GOT3 (cell line): ENCODE measurements around the gene ATG101.

ENCODE experiments used
- DNase-seq: peaks from one replicate; lab custom pipeline; 2025; ENCODE audit warnings: mixed read lengths; lab: John Stamatoyannopoulos, UW

The ATG101 gene

DNA sequence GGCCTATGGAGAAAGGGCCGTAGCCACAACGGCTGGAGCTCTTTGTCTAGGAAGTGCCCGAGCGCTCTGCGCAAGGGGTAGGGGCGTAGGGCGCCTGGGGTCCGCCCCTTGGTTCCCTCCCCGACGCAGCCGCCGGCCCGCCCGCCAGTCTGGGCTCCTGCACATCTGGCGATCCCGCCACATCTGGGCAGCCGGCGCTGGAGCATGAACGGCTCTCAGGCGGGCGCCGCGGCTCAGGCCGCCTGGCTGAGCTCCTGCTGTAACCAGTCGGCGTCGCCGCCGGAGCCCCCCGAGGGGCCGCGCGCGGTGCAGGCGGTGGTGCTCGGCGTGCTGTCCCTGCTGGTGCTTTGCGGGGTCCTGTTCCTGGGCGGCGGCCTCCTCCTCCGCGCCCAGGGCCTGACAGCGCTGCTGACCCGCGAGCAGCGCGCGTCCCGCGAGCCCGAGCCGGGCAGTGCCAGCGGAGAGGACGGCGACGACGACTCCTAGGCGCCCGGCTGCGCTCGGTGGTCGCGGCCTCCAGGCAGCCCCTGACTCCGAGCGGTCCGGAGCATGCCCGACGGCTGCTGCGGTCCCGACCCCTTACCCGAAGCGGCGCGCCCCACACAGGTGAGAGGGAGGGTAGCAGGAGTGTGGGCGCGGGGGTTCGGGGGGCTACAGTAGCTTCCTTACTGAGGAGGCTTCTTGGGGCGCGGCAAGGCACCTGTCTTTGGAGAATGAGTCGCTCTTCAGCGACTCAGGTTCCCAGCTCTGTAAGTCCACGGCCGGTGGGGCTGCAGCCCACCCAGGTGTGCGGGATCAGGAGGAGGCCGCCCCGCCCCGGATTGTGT lies 10.0 kb downstream of the ATG101 start, which contains the start of gene SMIM41:
TSS of gene SMIM41 (plus strand) at position 129 of the 827 bp plus-strand sequence. CDS start at position 205, 76 bp downstream.
- no peak for DNase-seq

DNA sequence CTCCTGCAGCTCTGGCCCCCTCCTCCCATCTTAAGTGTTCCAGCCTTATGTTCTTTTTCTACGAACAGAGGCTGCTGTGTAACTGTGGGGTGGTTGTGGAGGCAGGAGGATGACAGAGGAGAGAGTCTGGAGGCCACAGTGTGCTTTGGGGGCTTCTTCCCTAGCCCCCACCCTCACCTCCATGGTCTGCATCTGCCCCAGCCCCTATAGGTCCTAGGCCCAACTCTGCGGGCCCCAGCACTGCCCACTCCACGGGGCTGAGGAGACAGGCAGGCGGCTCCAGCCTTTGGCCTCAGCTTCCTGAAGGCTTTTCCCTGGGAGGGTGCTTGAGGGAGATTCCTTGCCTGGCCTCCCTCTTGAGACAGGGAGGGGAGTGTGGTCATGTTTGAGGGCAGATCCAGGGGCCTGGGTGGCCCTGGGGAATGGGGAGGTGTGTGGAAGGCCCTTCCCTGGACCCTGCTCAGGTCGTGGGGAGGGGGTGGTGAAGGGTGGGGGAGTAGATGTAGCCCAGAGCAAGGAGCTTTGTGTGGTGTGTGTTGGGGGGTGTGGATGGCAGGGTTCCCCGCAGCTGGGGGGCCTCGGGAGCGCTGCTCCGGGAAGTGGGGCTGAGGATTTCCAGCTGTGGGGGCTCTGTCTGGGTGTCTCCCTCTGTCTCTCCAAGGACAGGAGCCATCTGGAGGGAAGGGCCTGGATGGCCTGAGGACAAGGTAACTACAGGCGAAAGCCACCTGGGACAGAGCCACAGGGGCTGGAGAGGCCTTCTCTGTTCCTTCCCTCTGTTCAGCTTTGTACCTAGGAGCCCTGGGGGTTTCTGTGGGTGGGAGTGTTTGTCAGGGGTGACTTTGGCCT lies 10.8 kb downstream of the ATG101 start:
- DNase-seq = no peak

GRCh38 chr12:52081263-52081733 lies 11.5 kb downstream of the ATG101 start:
- no peak for DNase-seq

DNA sequence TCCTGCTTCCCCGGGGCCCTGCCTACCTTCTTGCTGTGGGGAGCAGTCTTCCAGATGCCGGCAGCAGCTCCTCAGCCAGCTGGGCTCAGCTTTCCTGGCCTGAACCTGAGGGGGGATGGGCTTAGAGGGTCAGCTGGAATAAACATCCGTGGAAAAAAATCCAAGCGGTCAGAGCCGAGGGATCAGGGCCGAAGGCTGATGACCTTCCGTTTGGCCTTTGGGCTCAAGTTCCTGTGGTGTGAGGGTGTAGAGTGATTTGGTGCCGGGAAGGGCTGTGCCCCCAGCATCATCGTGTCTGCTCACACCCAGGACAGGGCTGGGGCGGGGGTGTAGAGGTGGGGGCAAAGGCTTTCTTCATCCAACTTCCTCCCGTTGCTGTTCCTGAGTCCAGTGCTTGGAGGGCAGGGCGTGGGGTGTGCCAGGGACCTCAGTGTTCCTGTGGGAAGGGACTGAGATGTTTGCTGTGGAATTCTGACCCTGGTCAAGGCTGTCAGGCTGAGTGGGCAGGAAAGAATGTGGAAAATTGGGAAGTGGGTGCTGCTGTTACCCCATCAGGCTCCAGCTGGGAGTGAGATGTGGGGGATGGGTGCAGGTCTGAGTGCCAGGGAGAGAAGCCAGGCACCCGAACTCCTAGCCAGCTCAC lies 12.4 kb downstream of the ATG101 start:
- DNase-seq = no peak

DNA sequence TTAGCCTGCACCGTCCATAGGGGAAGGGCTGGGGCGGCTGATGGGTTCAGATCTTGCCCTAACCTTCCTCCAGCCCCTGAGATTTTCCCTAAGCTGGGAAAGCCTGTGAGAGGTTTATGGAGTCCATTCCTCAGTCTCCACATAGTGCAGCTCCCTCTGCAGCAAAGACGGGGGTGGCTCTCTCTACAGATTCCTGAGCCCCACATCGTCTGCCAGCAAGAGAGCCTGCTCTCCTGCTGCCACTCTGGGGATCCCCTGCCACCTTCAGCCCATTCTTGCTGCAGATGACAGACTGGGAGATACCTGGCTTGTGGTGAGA lies 12.8 kb downstream of the ATG101 start:
- DNase-seq = no peak

- no peak for DNase-seq
Observed at GRCh38 chr12:52082988-52083637, 13.3 kb downstream of the ATG101 start.

GRCh38 chr12:52083638-52083996 lies 13.8 kb downstream of the ATG101 start:
- DNase-seq = no peak

DNA sequence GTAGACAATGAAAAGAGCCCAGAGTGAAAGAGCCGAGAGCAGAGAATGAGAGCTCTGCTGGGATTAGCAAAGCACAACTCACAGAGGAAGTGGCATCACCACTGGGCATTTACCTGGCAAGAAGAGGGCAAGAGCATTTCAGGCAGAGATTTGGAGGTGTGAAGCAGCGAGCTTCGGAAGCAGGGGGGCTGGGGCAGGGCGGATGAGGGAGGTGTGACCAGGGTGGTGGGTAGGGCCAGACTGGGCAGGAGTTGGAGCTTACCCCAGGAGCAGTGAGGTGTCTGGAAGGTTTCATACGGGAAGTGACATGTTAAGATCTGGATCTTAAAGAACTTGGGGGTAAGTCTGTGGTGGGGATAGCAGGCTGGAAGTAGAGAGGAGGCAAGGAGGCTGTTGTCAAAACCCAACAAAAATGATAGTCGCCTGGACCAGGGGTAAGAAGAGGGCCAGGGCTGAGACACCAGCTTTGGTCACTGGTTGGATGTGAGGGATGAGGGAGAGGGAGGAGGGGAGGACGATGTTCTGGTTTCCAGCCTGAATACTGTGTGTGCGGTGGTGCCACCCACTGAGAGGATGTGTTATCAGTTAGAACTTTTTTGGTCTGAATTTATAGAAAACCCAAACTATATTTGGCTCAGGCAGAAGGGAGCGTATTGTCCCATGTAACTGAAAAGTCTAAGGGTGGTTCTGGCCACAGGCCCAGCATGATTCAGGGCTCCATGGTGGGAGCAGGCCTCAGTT lies 14.9 kb downstream of the ATG101 start:
- no peak for DNase-seq

DNA sequence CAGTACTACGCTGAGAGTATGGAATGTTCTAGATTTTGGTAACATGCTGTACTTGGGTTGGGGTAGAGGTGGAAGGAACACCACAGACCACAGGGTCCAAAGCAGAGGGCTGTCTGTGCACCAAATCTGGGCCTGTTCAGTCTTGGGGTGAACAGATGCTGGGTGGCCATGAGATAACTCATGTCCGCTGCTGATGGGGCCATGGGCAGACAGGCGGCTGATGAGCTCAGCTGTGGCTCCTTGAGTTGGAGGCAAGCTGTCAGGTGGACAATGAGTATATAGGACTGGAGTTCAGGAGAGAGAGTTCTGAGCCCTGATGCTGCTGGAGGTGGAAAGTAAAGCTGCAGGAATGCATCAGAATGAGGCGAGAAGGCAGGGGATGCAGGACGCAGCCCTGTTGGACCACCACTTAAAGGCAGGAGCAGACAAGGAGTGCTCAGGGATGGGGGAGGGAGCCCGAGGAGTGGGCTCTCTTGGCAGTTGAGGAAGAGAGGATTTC lies 16.0 kb downstream of the ATG101 start:
- DNase-seq = no peak

DNA sequence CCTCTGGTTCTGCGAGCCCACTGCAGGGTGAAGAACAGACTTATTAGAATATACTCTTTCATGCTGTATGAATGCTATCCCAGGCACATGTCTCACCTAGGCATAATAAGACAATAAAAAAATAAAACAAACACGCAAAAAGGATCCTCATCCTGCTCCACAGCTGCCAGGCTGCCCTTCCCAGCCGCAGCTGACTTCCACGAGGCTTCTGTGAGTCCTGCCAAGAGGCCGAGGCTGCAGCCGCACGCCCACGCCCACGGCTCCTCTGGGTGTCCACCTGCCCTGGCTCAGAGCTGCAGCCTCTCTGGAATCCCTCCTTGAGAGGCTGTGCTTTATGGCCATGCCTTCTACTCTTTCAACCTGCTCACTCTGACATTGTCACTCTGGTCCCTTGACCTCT lies 16.6 kb downstream of the ATG101 start:
- DNase-seq = no peak

- no peak for DNase-seq
Observed at GRCh38 chr12:52086944-52087835, 17.4 kb downstream of the ATG101 start.

- DNase-seq = no peak
Observed at GRCh38 chr12:52087961-52088820, 18.4 kb downstream of the ATG101 start.

- DNase-seq = no peak
Observed at GRCh38 chr12:52089491-52089890, 19.7 kb downstream of the ATG101 start.

DNA sequence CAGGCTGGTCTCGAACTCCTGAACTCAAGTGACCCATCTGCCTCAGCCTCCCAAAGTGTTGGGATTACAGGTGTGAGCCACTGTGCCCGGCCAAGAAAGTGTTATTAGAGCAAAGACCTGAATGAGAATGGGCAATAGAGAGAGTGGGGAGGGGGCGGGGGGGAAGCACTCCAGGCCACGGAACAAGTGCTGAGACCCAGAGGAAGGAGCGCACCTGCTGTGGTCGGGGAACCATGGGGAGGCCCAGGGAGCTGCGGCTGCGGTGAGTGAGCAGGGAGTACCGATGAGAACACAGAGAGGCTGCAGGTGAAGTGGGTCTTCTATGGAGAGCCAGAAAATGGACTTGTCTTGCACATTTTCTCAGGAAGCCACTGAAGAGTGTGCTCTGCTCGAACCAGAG lies 20.5 kb downstream of the ATG101 start:
- DNase-seq = no peak

DNA sequence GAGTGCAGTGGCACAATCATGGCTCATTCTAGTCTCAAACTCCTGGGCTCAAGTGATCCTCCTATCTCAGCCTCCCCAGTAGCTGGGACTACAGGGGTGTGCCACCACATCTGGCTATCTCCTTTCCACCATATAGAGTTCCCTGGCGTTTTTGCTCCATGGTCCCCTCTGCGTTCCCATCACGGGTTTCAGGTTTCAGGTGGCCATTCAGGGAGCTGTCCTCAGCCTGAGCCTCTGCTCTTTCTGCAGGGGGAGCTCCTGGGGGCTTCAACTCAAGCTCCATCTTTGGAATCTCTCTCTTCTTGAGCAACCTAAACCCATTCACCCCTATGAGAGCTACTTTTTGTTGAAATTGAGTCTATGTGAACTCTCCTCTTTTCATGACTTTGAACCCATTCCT lies 21.3 kb downstream of the ATG101 start:
- DNase-seq = no peak

GRCh38 chr12:52091869-52092268 lies 22.1 kb downstream of the ATG101 start:
- DNase-seq = no peak

DNA sequence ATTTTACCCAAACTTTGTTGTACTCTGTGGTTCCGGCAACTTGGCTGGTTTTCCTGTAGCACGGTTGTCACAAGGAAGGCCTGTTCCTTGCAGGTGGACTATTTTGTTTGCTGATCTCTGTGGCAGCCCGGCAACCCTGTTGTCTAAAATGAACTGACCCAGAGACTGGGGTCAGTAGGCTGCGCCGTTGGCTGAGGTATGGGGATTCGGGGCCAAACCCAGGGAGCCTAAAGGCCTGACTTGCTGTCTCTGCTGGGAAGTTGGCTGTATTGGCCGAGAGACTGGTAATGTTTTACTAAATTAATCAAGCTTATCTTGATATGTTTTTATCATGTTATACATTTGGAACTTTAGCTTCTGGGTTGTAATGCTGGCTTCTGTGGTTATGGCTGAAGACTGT lies 23.6 kb downstream of the ATG101 start:
- DNase-seq = no peak

DNA sequence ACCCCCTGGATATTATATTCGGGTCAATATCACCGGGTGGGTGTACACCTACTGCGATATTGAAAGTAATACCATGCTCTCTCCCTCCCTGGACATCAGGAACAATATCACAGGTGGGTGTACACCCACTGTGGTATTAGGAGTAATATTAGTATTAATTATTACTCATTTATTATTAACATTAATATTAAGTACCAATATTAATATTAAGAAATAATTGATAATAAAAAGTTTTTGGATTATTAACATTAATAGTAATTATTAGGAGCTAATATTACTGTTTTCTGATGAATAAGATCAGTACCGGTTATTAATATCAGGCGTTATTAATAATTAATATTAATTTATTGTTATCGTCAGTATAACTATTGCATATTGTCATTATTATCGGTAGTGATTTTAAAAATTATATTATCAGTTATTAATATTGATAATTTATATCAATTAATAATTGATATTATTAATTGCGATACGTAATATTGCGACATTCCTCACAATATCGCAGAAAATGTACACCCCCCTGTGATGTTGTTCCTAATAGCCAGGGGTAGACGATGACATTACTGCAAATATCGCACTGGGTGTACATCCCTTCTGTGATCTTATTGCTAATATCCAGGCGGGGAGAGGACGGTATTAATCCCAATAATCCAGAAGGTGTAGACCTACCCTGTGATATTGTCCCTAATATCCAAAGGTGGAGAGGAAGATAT lies 26.7 kb downstream of the ATG101 start:
- DNase-seq = no peak
